H9 (cell line): ENCODE measurements around the gene IFT81. TPM values are rescaled to one million over a fixed set of nuclear protein-coding genes. Genes with fewer than 3 reads are reported as not detected.

Experiments used
- DNase-seq: peaks from one replicate; pipeline ENCODE4 v3.0.0-alpha.2; 2017
- H2AFZ ChIP-seq: one replicate; pipeline ENCODE4 v1.6.1; 2013; ENCODE audit warnings: mild to moderate bottlenecking, low read length, control low read depth, moderate library complexity
- H2AK5ac ChIP-seq: 2 replicates; pipeline ENCODE4 v1.6.1; 2013; ENCODE audit warnings: low read length, control low read depth, mixed read lengths; ENCODE audit not compliant: insufficient read length
- H2BK120ac ChIP-seq: one replicate; pipeline ENCODE4 v1.6.1; 2013; ENCODE audit warnings: low read depth, mild to moderate bottlenecking, low read length, control low read depth, inconsistent platforms; ENCODE audit not compliant: poor library complexity, severe bottlenecking
- H2BK12ac ChIP-seq: 2 replicates; pipeline ENCODE4 v1.6.1; 2013; ENCODE audit warnings: low read length, control low read depth, mixed read lengths, low read depth; ENCODE audit not compliant: insufficient read length
- H2BK15ac ChIP-seq: 2 replicates; pipeline ENCODE4 v1.6.1; 2013; ENCODE audit warnings: low read depth, low read length, control low read depth
- H2BK20ac ChIP-seq: one replicate; pipeline ENCODE4 v1.6.1; 2013; ENCODE audit warnings: low read depth, mild to moderate bottlenecking, low read length, control low read depth, inconsistent platforms; ENCODE audit not compliant: poor library complexity, severe bottlenecking
- H2BK5ac ChIP-seq: 2 replicates; pipeline ENCODE4 v1.6.1; 2013; ENCODE audit warnings: low read length, control low read depth, mixed read lengths; ENCODE audit not compliant: insufficient read length
- H3K14ac ChIP-seq: 2 replicates; pipeline ENCODE4 v1.6.1; 2013; ENCODE audit warnings: low read length, control low read depth; ENCODE audit not compliant: insufficient read depth
- H3K18ac ChIP-seq: 2 replicates; pipeline ENCODE4 v1.6.1; 2013; ENCODE audit warnings: low read depth, mild to moderate bottlenecking, mixed read lengths, low read length, control low read depth; ENCODE audit not compliant: insufficient read length
- H3K23ac ChIP-seq: 2 replicates; pipeline ENCODE4 v1.6.1; 2013; ENCODE audit warnings: low read length, control low read depth, mixed read lengths, low read depth; ENCODE audit not compliant: insufficient read length
- H3K23me2 ChIP-seq: 2 replicates; pipeline ENCODE4 v1.6.1; 2013; ENCODE audit warnings: low read depth, mild to moderate bottlenecking, mixed read lengths, low read length, control low read depth; ENCODE audit not compliant: insufficient read length, poor library complexity, severe bottlenecking
- H3K27ac ChIP-seq: 2 replicates; pipeline ENCODE4 v1.5.1; 2013; ENCODE audit warnings: low read length, control low read depth, mixed read lengths, low read depth; ENCODE audit not compliant: insufficient read length
- H3K27me3 ChIP-seq: 2 replicates; pipeline ENCODE4 v1.6.1; 2013; ENCODE audit warnings: low read length, control low read depth, inconsistent platforms; ENCODE audit not compliant: insufficient read depth
- H3K4ac ChIP-seq: 2 replicates; pipeline ENCODE4 v1.6.1; 2013; ENCODE audit warnings: low read depth, mild to moderate bottlenecking, control low read depth, inconsistent platforms, low read length, moderate library complexity
- H3K4me1 ChIP-seq: 2 replicates; pipeline ENCODE4 v1.6.1; 2013; ENCODE audit warnings: low read length, control low read depth, inconsistent platforms; ENCODE audit not compliant: insufficient read depth
- H3K4me2 ChIP-seq: 2 replicates; pipeline ENCODE4 v1.6.1; 2013; ENCODE audit warnings: low read length, control low read depth, mixed read lengths; ENCODE audit not compliant: insufficient read length, insufficient read depth
- H3K56ac ChIP-seq: 2 replicates; pipeline ENCODE4 v1.6.1; 2013; ENCODE audit warnings: low read depth, mild to moderate bottlenecking, mixed read lengths, low read length, control low read depth; ENCODE audit not compliant: insufficient read length
- H3K79me1 ChIP-seq: 2 replicates; pipeline ENCODE4 v1.6.1; 2013; ENCODE audit warnings: low read depth, mild to moderate bottlenecking, moderate library complexity, low read length, control low read depth, inconsistent platforms; ENCODE audit not compliant: insufficient read depth, poor library complexity, severe bottlenecking
- H3K79me2 ChIP-seq: 2 replicates; pipeline ENCODE4 v1.6.1; 2013; ENCODE audit warnings: low read length, control low read depth, inconsistent platforms; ENCODE audit not compliant: insufficient read depth
- H3K9ac ChIP-seq: 2 replicates; pipeline ENCODE4 v1.6.1; 2013; ENCODE audit warnings: low read length, control low read depth, mixed read lengths; ENCODE audit not compliant: insufficient read length; ENCODE audit errors: extremely low read depth
- H3K9me3 ChIP-seq: one replicate; pipeline ENCODE4 v1.6.1; 2013; ENCODE audit warnings: low read depth, low read length, inconsistent platforms; ENCODE audit not compliant: control insufficient read depth
- H3T11ph ChIP-seq: one replicate; pipeline ENCODE4 v1.6.1; 2013; ENCODE audit warnings: mild to moderate bottlenecking, low read length, control low read depth, inconsistent platforms
- H4K20me1 ChIP-seq: one replicate; pipeline ENCODE4 v1.6.1; 2013; ENCODE audit not compliant: control insufficient read depth, insufficient read length, insufficient read depth
- H4K5ac ChIP-seq: 2 replicates; pipeline ENCODE4 v1.6.1; 2013; ENCODE audit warnings: low read depth, mild to moderate bottlenecking, mixed read lengths, low read length, control low read depth; ENCODE audit not compliant: insufficient read length
- H4K8ac ChIP-seq: replicated peaks from 2 replicates; pipeline ENCODE4 v1.6.1; 2013; ENCODE audit warnings: low read length, control low read depth, mixed read lengths, low read depth; ENCODE audit not compliant: insufficient read length
- H4K91ac ChIP-seq: 2 replicates; pipeline ENCODE4 v1.6.1; 2013; ENCODE audit warnings: low read depth, mild to moderate bottlenecking, moderate library complexity, mixed read lengths, low read length, control low read depth; ENCODE audit not compliant: insufficient read length
- H3K27ac Mint-ChIP-seq, 3 experiments: 2 replicates in 2 of 3; 3 replicates in 1 of 3; pipeline ENCODE4 v1.8.0; 2020 to 2021; ENCODE audit warnings: mixed read lengths in 3 of 3, mild to moderate bottlenecking in 1 of 3, moderate library complexity in 1 of 3
- H3K27me3 Mint-ChIP-seq: 2 replicates; pipeline ENCODE4 v1.8.0; 2021; ENCODE audit warnings: low read depth, mild to moderate bottlenecking, moderate library complexity, mixed read lengths
- H3K36me3 Mint-ChIP-seq, 3 experiments: 2 replicates in 2 of 3; 3 replicates in 1 of 3; pipeline ENCODE4 v1.8.0; 2020 to 2021; ENCODE audit warnings: low read depth in 3 of 3, mixed read lengths in 3 of 3; ENCODE audit not compliant: insufficient read depth in 1 of 3
- H3K4me1 Mint-ChIP-seq, 2 experiments: 2 replicates each; pipeline ENCODE4 v1.8.0; 2020; ENCODE audit warnings: mixed read lengths in 2 of 2
- H3K4me3 Mint-ChIP-seq, 2 experiments: 2 replicates in 1 of 2; 3 replicates in 1 of 2; pipeline ENCODE4 v1.8.0; 2020 to 2021; ENCODE audit warnings: mild to moderate bottlenecking in 2 of 2, mixed read lengths in 2 of 2, moderate library complexity in 1 of 2
- H3K9me3 Mint-ChIP-seq, 2 experiments: 2 replicates in 1 of 2; 3 replicates in 1 of 2; pipeline ENCODE4 v1.8.0; 2020; ENCODE audit warnings: mild to moderate bottlenecking in 2 of 2, mixed read lengths in 2 of 2, moderate library complexity in 1 of 2
- WGBS: extraction: QIAGEN DNeasy Blood & Tissue Kit; methylation state at CpG from one replicate; pipeline ENCODE4 v1.1.7; 2013; ENCODE audit warnings: missing lambda C conversion rate, low lambda C conversion rate, mixed read lengths; ENCODE audit not compliant: insufficient read length; ENCODE audit errors: extremely low coverage; 5-methylcytosine and 5-hydroxymethylcytosine counted together
- total RNA-seq: library from RNA; stranded (reverse); gene quantifications from 2 replicates; pipeline ENCODE4 v1.2.1, GENCODE V29; 2021
- TF ChIP-seq, protein P1 (sequence below): fragments of 200-600 bp; sonication (generic); conservative IDR thresholded peaks from 3 replicates; pipeline ENCODE4 v1.8.0; 2021; ENCODE audit warnings: antibody characterized with exemption, mild to moderate bottlenecking

IFT81 gene
- total RNA-seq, 1 experiment from 2014 or later, result 9.3 TPM

DNA sequence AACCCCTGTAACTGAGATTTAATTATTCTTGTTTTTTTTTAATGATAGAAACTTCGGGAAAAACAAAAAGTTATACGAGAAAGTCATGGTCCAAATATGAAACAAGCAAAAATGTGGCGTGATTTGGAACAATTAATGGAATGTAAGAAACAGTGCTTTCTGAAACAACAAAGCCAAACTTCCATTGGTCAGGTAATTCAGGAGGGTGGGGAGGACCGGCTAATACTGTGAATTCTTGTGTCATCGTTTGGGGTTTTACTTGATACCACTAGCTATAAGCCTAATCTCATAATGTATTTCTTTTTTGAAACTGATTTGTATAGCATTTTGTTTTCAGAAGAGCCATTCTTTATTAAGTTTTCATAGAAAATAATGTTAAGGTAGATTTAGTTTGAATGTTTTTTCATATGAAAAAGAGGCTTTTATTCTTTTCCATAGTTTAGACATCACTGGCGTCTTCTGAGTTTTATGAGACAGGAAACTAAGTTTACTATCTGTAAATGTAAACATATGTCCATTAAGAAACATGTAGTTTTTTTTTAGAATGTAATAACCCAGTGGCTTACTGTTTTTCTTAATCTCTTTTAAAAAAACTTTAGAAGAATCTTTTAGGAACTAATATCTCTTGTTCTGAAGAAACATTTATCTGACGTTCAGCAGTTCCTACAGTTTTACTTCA is 94.0 kb downstream of the IFT81 start:
- Mint-ChIP-seq H3K27me3 (no peaks in the 10 kb centered on the region), H3K4me3 (no peak overlapping the region), H3K36me3 (peaks cover 4 to 10% (median 4%) of the 10 kb centered on the region in 3 experiments; a peak in 6 of 7 replicates), H3K9me3 (no peaks in the 10 kb centered on the region), H3K4me1 (no peaks in the 10 kb centered on the region), H3K27ac (no peak overlapping the region)
- no peak overlapping the region for H2BK5ac ChIP-seq
- DNase-seq, result no peak
- TF ChIP-seq, protein P1, sequence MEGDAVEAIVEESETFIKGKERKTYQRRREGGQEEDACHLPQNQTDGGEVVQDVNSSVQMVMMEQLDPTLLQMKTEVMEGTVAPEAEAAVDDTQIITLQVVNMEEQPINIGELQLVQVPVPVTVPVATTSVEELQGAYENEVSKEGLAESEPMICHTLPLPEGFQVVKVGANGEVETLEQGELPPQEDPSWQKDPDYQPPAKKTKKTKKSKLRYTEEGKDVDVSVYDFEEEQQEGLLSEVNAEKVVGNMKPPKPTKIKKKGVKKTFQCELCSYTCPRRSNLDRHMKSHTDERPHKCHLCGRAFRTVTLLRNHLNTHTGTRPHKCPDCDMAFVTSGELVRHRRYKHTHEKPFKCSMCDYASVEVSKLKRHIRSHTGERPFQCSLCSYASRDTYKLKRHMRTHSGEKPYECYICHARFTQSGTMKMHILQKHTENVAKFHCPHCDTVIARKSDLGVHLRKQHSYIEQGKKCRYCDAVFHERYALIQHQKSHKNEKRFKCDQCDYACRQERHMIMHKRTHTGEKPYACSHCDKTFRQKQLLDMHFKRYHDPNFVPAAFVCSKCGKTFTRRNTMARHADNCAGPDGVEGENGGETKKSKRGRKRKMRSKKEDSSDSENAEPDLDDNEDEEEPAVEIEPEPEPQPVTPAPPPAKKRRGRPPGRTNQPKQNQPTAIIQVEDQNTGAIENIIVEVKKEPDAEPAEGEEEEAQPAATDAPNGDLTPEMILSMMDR, result no peak
- no peak overlapping the region for H4K8ac ChIP-seq
- no peak overlapping the region for H3K56ac ChIP-seq
- H4K5ac ChIP-seq, result no peak overlapping the region
- H3K79me1 ChIP-seq, result no peaks in the 10 kb centered on the region
- H4K91ac ChIP-seq, result no peak overlapping the region
- no peak overlapping the region for H2BK20ac ChIP-seq
- H3K9me3 ChIP-seq, result no peaks in the 10 kb centered on the region
- no peaks in the 10 kb centered on the region for H3K23me2 ChIP-seq
- no peaks in the 10 kb centered on the region for H3K27me3 ChIP-seq
- H2BK12ac ChIP-seq, result no peak overlapping the region
- no peak overlapping the region for H3K23ac ChIP-seq
- H3K18ac ChIP-seq, result no peak overlapping the region
- no peak overlapping the region for H3K4me2 ChIP-seq
- no peaks in the 10 kb centered on the region for H4K20me1 ChIP-seq
- no peak overlapping the region for H3K27ac ChIP-seq
- H2BK120ac ChIP-seq, result no peak overlapping the region
- no peak overlapping the region for H3K4ac ChIP-seq
- no peaks in the 10 kb centered on the region for H3K4me1 ChIP-seq
- no peak overlapping the region for H2AFZ ChIP-seq
- H3T11ph ChIP-seq, result no peak overlapping the region
- no peak overlapping the region for H2AK5ac ChIP-seq
- H3K9ac ChIP-seq, result no peak overlapping the region
- no peak overlapping the region for H3K14ac ChIP-seq
- WGBS, result no CpG with 5 or more reads among the region's 7 CpGs
- no peak overlapping the region for H2BK15ac ChIP-seq
- no peaks in the 10 kb centered on the region for H3K79me2 ChIP-seq
